H1 (cell line): ENCODE measurements around the gene CDH2. TPM values are rescaled to one million over a fixed set of nuclear protein-coding genes. Genes with fewer than 3 reads are reported as not detected.

Experiments used
- CBX5 ChIP-seq: fragments of 300-800, 300-1000 bp; sonication (generic); IDR thresholded peaks from 2 replicates; pipeline ENCODE4 v1.7.1; 2016; ENCODE audit warnings: antibody characterized with exemption, low read length, low read depth
- CTCF ChIP-seq, 3 experiments: IDR thresholded peaks; 1 replicate in 2 of 3; 2 replicates in 1 of 3; pipeline versions ENCODE4 v1.5.1 to v1.6.1; 2011; ENCODE audit warnings: low read length in 3 of 3, mild to moderate bottlenecking in 3 of 3, inconsistent platforms in 2 of 3, low read depth in 1 of 3, moderate library complexity in 1 of 3; ENCODE audit not compliant: insufficient read depth in 1 of 3; ENCODE audit errors: control extremely low read depth in 1 of 3
- EGR1 ChIP-seq: IDR thresholded peaks from 2 replicates; pipeline ENCODE4 v1.6.1; 2011; ENCODE audit warnings: low read depth, low read length, borderline replicate concordance
- EP300 ChIP-seq, 2 experiments: IDR thresholded peaks; 1 replicate in 1 of 2; 2 replicates in 1 of 2; pipeline ENCODE4 v1.6.1; 2011 to 2012; ENCODE audit warnings: low read depth in 2 of 2, low read length in 2 of 2, mild to moderate bottlenecking in 2 of 2, borderline replicate concordance in 1 of 2, inconsistent platforms in 1 of 2, moderate library complexity in 1 of 2
- GABPA ChIP-seq: IDR thresholded peaks from 2 replicates; pipeline ENCODE4 v1.6.1; 2011; ENCODE audit warnings: mild to moderate bottlenecking, low read length, moderate library complexity, borderline replicate concordance; ENCODE audit not compliant: insufficient read depth
- HDAC2 ChIP-seq, 2 experiments: fragments of 300-600 bp in 1 of 2; sonication (generic) in 1 of 2; IDR thresholded peaks; 2 replicates each; pipeline ENCODE4 v1.6.1; 2011 to 2012; ENCODE audit warnings: low read depth in 2 of 2, low read length in 2 of 2, mild to moderate bottlenecking in 2 of 2, moderate library complexity in 2 of 2, borderline replicate concordance in 1 of 2, inconsistent platforms in 1 of 2
- SIRT6 ChIP-seq: IDR thresholded peaks from one replicate; pipeline ENCODE4 v1.7.1; 2012; ENCODE audit warnings: low read length, inconsistent platforms
- SP2 ChIP-seq: IDR thresholded peaks from 2 replicates; pipeline ENCODE4 v1.6.1; 2012; ENCODE audit warnings: mild to moderate bottlenecking, low read length, inconsistent platforms
- polyA plus RNA-seq, 7 experiments: library from polyadenylated mRNA; depleted of rRNA in 3 of 7; stranded (reverse) in 5 of 7; unstranded in 2 of 7; fragments of >200 nt in 5 of 7; fragments of 200-250 nt in 2 of 7; gene quantifications; 1 replicate in 5 of 7; 2 replicates in 1 of 7; 4 replicates in 1 of 7; pipeline versions ENCODE4 v1.2.1 to v1.2.3, GENCODE V29; 2011 to 2013; ENCODE audit warnings: missing spikeins in 2 of 7, mixed read lengths in 2 of 7
- total RNA-seq: library from RNA; stranded (reverse); fragmentation: NEBNext Ultra II Directional; extraction: Animal tissue kit (Norgen Biotek cat#: 25700); gene quantifications from 2 replicates; pipeline ENCODE4 v1.2.1, GENCODE V29; 2021
- TF ChIP-seq, protein P1 (sequence below): fragments of 300-600 bp; sonication (generic); IDR thresholded peaks from 2 replicates; pipeline ENCODE4 v1.7.1; 2012; ENCODE audit warnings: low read length, moderate library complexity, mild to moderate bottlenecking, inconsistent platforms; ENCODE audit not compliant: insufficient replicate concordance

CDH2 gene
- total and polyA plus RNA-seq, 2 of the 8 experiments (the other 6 are each of a cell fraction or from before 2014, with no cell fraction given) = 15.0 to 56.5 TPM

GRCh38 chr18:27991391-27991790, 185.5 kb downstream of the CDH2 start (continued):
- TF ChIP-seq, protein P1, sequence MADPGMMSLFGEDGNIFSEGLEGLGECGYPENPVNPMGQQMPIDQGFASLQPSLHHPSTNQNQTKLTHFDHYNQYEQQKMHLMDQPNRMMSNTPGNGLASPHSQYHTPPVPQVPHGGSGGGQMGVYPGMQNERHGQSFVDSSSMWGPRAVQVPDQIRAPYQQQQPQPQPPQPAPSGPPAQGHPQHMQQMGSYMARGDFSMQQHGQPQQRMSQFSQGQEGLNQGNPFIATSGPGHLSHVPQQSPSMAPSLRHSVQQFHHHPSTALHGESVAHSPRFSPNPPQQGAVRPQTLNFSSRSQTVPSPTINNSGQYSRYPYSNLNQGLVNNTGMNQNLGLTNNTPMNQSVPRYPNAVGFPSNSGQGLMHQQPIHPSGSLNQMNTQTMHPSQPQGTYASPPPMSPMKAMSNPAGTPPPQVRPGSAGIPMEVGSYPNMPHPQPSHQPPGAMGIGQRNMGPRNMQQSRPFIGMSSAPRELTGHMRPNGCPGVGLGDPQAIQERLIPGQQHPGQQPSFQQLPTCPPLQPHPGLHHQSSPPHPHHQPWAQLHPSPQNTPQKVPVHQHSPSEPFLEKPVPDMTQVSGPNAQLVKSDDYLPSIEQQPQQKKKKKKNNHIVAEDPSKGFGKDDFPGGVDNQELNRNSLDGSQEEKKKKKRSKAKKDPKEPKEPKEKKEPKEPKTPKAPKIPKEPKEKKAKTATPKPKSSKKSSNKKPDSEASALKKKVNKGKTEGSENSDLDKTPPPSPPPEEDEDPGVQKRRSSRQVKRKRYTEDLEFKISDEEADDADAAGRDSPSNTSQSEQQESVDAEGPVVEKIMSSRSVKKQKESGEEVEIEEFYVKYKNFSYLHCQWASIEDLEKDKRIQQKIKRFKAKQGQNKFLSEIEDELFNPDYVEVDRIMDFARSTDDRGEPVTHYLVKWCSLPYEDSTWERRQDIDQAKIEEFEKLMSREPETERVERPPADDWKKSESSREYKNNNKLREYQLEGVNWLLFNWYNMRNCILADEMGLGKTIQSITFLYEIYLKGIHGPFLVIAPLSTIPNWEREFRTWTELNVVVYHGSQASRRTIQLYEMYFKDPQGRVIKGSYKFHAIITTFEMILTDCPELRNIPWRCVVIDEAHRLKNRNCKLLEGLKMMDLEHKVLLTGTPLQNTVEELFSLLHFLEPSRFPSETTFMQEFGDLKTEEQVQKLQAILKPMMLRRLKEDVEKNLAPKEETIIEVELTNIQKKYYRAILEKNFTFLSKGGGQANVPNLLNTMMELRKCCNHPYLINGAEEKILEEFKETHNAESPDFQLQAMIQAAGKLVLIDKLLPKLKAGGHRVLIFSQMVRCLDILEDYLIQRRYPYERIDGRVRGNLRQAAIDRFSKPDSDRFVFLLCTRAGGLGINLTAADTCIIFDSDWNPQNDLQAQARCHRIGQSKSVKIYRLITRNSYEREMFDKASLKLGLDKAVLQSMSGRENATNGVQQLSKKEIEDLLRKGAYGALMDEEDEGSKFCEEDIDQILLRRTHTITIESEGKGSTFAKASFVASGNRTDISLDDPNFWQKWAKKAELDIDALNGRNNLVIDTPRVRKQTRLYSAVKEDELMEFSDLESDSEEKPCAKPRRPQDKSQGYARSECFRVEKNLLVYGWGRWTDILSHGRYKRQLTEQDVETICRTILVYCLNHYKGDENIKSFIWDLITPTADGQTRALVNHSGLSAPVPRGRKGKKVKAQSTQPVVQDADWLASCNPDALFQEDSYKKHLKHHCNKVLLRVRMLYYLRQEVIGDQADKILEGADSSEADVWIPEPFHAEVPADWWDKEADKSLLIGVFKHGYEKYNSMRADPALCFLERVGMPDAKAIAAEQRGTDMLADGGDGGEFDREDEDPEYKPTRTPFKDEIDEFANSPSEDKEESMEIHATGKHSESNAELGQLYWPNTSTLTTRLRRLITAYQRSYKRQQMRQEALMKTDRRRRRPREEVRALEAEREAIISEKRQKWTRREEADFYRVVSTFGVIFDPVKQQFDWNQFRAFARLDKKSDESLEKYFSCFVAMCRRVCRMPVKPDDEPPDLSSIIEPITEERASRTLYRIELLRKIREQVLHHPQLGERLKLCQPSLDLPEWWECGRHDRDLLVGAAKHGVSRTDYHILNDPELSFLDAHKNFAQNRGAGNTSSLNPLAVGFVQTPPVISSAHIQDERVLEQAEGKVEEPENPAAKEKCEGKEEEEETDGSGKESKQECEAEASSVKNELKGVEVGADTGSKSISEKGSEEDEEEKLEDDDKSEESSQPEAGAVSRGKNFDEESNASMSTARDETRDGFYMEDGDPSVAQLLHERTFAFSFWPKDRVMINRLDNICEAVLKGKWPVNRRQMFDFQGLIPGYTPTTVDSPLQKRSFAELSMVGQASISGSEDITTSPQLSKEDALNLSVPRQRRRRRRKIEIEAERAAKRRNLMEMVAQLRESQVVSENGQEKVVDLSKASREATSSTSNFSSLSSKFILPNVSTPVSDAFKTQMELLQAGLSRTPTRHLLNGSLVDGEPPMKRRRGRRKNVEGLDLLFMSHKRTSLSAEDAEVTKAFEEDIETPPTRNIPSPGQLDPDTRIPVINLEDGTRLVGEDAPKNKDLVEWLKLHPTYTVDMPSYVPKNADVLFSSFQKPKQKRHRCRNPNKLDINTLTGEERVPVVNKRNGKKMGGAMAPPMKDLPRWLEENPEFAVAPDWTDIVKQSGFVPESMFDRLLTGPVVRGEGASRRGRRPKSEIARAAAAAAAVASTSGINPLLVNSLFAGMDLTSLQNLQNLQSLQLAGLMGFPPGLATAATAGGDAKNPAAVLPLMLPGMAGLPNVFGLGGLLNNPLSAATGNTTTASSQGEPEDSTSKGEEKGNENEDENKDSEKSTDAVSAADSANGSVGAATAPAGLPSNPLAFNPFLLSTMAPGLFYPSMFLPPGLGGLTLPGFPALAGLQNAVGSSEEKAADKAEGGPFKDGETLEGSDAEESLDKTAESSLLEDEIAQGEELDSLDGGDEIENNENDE = no peak
- no peak for TF ChIP-seq CBX5
- TF ChIP-seq SIRT6 = no peak
- TF ChIP-seq HDAC2 (IDR thresholded peaks at IDR 0.05; ENCODE audit: borderline replicate concordance in 1 of 2, low read depth in 2 of 2, low read length in 2 of 2) = no peak
- TF ChIP-seq EP300 (IDR thresholded peaks at IDR 0.05; ENCODE audit: borderline replicate concordance in 1 of 2, low read depth in 2 of 2, low read length in 2 of 2) = no peak
- no peak for TF ChIP-seq EGR1
- no peak for TF ChIP-seq CTCF (IDR thresholded peaks at IDR 0.05; ENCODE audit: control extremely low read depth in 1 of 3, insufficient read depth in 1 of 3, low read depth in 1 of 3, low read length in 3 of 3)
- no peak for TF ChIP-seq SP2
- TF ChIP-seq GABPA = no peak
